Stimulated activated CD8-positive, alpha-beta memory T cell treated with anti-CD3 and anti-CD28 coated beads, Interleukin-2, amount 100 ng/mL, for 48 hours (primary cell): Measurements from ENCODE around the gene CDK2AP2.
A peak's percentile ranks its signal among the peaks of the same experiment; 100 is the strongest.
"Not testable (repeated sequence)": the region's sequence is repeated elsewhere in the genome, so short reads cannot be mapped to it uniquely, and the experiment has no call there.

ENCODE experiments used
- DNase-seq, 2 donors: peaks; one replicate each; pipeline ENCODE4 v3.0.0-alpha.2; 2020; ENCODE audit warnings: low read depth in 2 of 2

The CDK2AP2 gene

GRCh38 chr11:67489885-67490726, 17.9 kb downstream of the CDK2AP2 start:
- DNase-seq: no peak

- DNase-seq: no peak
Observed at GRCh38 chr11:67489203-67489884, 18.6 kb downstream of the CDK2AP2 start.

- DNase-seq: peak in 1 of 2 donors; percentile 43
Observed at GRCh38 chr11:67486481-67487195, 21.3 kb downstream of the CDK2AP2 start.

- DNase-seq: peak in 1 of 2 donors; percentile 48
Observed at GRCh38 chr11:67485873-67486361, 22.0 kb downstream of the CDK2AP2 start.

GRCh38 chr11:67484847-67485311, 23.1 kb downstream of the CDK2AP2 start:
- DNase-seq: peak; percentile 72

GRCh38 chr11:67483831-67484665, 23.9 kb downstream of the CDK2AP2 start:
- DNase-seq: no peak

- DNase-seq: peak; percentile 87 to 95
Observed at GRCh38 chr11:67482827-67483798, 24.8 kb downstream of the CDK2AP2 start, which contains the start of gene AIP. Gene AIP, plus strand, starts transcription at chr11:67483026. Its CDS starts 133 bp downstream, at chr11:67483159.

- DNase-seq: no peak
Observed at GRCh38 chr11:67482275-67482826, 25.6 kb downstream of the CDK2AP2 start.

- DNase-seq: not testable (repeated sequence)
Observed at GRCh38 chr11:67477344-67478050, 30.5 kb downstream of the CDK2AP2 start.

GRCh38 chr11:67476692-67477091, 31.3 kb downstream of the CDK2AP2 start:
- DNase-seq: not testable (repeated sequence)

GRCh38 chr11:67472882-67473281, 35.1 kb downstream of the CDK2AP2 start:
- no peak for DNase-seq

GRCh38 chr11:67470337-67471002, 37.5 kb downstream of the CDK2AP2 start:
- DNase-seq: no peak

- DNase-seq: no peak
Observed at GRCh38 chr11:67469508-67469811, 38.5 kb downstream of the CDK2AP2 start.

- peak; percentile 89 to 90 for DNase-seq
Observed at GRCh38 chr11:67468759-67469507, 39.0 kb downstream of the CDK2AP2 start, which contains the start of gene TMEM134. Gene TMEM134, minus strand, starts transcription at chr11:67469251. Its CDS starts 59 bp downstream, at chr11:67469192.

- DNase-seq: no peak
Observed at GRCh38 chr11:67468456-67468758, 39.6 kb downstream of the CDK2AP2 start.

GRCh38 chr11:67468056-67468455, 39.9 kb downstream of the CDK2AP2 start:
- DNase-seq: no peak

- no peak for DNase-seq
Observed at GRCh38 chr11:67466962-67467771, 40.8 kb downstream of the CDK2AP2 start.
